Cardiac muscle cell (in vitro differentiated cells and primary cell): Measurements from ENCODE around the gene EPN2. TPM values are rescaled to one million over a fixed set of nuclear protein-coding genes. Genes with fewer than 3 reads are reported as not detected.

Source experiments
- DNase-seq, 2 donors: peaks; one replicate each; pipeline versions ENCODE4 v3.0.0 to v3.0.0-alpha.2; 2010 to 2017; ENCODE audit warnings: low read depth in 1 of 2, low spot score in 1 of 2
- H3K27ac ChIP-seq: fragments of 200-600 bp; sonication (generic); 2 replicates; pipeline ENCODE4 v1.5.1; 2016
- H3K27me3 ChIP-seq: fragments of 200-600 bp; sonication (generic); 2 replicates; pipeline ENCODE4 v1.6.0; 2016; ENCODE audit warnings: control low read depth
- H3K36me3 ChIP-seq: fragments of 200-600 bp; sonication (generic); 2 replicates; pipeline ENCODE4 v1.5.1; 2016; ENCODE audit warnings: control low read depth
- H3K4me1 ChIP-seq: fragments of 200-600 bp; sonication (generic); 2 replicates; pipeline ENCODE4 v1.8.1; 2017; ENCODE audit warnings: low read depth, mild to moderate bottlenecking, mixed run types
- H3K4me3 ChIP-seq: fragments of 200-600 bp; sonication (generic); 2 replicates; pipeline ENCODE4 v1.5.1; 2016; ENCODE audit warnings: mild to moderate bottlenecking
- H3K9me3 ChIP-seq: fragments of 200-600 bp; sonication (generic); 2 replicates; pipeline ENCODE4 v1.5.1; 2017; ENCODE audit warnings: low read depth, mild to moderate bottlenecking, control low read depth
- CTCF ChIP-seq: IDR thresholded peaks from 2 replicates; pipeline ENCODE4 v1.5.1; 2012; ENCODE audit warnings: low read depth, mild to moderate bottlenecking, low read length
- polyA plus RNA-seq: library from polyadenylated mRNA; unstranded; fragments of >200 nt; fragmentation: Nextera tagmentation; extraction: Ambion mirVana; gene quantifications from 2 replicates; pipeline ENCODE4 v1.2.1, GENCODE V29; 2016
- total RNA-seq: library from RNA; depleted of rRNA; stranded (reverse); fragments of >200 nt; gene quantifications from 2 replicates; pipeline ENCODE4 v1.2.3, GENCODE V29; 2016

EPN2 gene
- total and polyA plus RNA-seq, 2 experiments from 2014 or later: 43.5 to 45.5 TPM

- no peak for TF ChIP-seq CTCF
- H3K27ac ChIP-seq: peak overlapping the region; percentile 42
- H3K36me3 ChIP-seq: no peaks in the 10 kb centered on the region
- no peak for DNase-seq
- no peak overlapping the region for H3K4me3 ChIP-seq
- no peaks in the 10 kb centered on the region for H3K4me1 ChIP-seq
- H3K27me3 ChIP-seq: no peaks in the 10 kb centered on the region
- no peaks in the 10 kb centered on the region for H3K9me3 ChIP-seq
These were observed 5.2 kb downstream of the EPN2 start for GRCh38 chr17:19242323-19242722.

GRCh38 chr17:19242926-19243325, 5.8 kb downstream of the EPN2 start:
- Histone ChIP-seq H3K4me1 (peaks cover 5% of the 10 kb centered on the region), H3K4me3 (no peak overlapping the region), H3K27me3 (no peaks in the 10 kb centered on the region), H3K27ac (no peak overlapping the region), H3K9me3 (no peaks in the 10 kb centered on the region), H3K36me3 (no peaks in the 10 kb centered on the region)
- no peak for TF ChIP-seq CTCF
- no peak for DNase-seq

GRCh38 chr17:19243838-19244237, 6.7 kb downstream of the EPN2 start:
- H3K4me3 ChIP-seq: no peak overlapping the region
- H3K9me3 ChIP-seq: no peaks in the 10 kb centered on the region
- H3K4me1 ChIP-seq: peaks cover 14% of the 10 kb centered on the region
- no peak for DNase-seq
- TF ChIP-seq CTCF: no peak
- no peak overlapping the region for H3K27ac ChIP-seq
- no peaks in the 10 kb centered on the region for H3K27me3 ChIP-seq
- H3K36me3 ChIP-seq: no peaks in the 10 kb centered on the region

- no peak for DNase-seq
- H3K9me3 ChIP-seq: no peaks in the 10 kb centered on the region
- TF ChIP-seq CTCF: no peak
These were observed 7.2 kb downstream of the EPN2 start for GRCh38 chr17:19244357-19244756.

GRCh38 chr17:19244781-19245180, 7.6 kb downstream of the EPN2 start:
- Histone ChIP-seq H3K27ac (no peak overlapping the region), H3K36me3 (no peaks in the 10 kb centered on the region), H3K27me3 (no peaks in the 10 kb centered on the region), H3K9me3 (no peaks in the 10 kb centered on the region), H3K4me3 (no peak overlapping the region), H3K4me1 (peaks cover 20% of the 10 kb centered on the region)
- no peak for TF ChIP-seq CTCF
- DNase-seq: no peak

More at GRCh38 chr17:19244357-19244756, 7.2 kb downstream of the EPN2 start:
- H3K27me3 ChIP-seq: no peaks in the 10 kb centered on the region
- no peak overlapping the region for H3K27ac ChIP-seq
- H3K36me3 ChIP-seq: no peaks in the 10 kb centered on the region
- H3K4me1 ChIP-seq: peaks cover 19% of the 10 kb centered on the region
- H3K4me3 ChIP-seq: no peak overlapping the region

GRCh38 chr17:19247473-19247872, 10.3 kb downstream of the EPN2 start:
- Histone ChIP-seq H3K36me3 (no peaks in the 10 kb centered on the region), H3K27me3 (no peaks in the 10 kb centered on the region), H3K27ac (no peak overlapping the region), H3K9me3 (no peaks in the 10 kb centered on the region), H3K4me1 (peaks cover 20% of the 10 kb centered on the region), H3K4me3 (no peak overlapping the region)
- no peak for TF ChIP-seq CTCF
- no peak for DNase-seq
